HG03196 (cell line): Measurements from ENCODE around the gene ADAMTS18.

ENCODE experiments used
- ATAC-seq: cut with Tn5 transposase; IDR thresholded peaks from one replicate; pipeline ENCODE4 v1.9.1; 2021; ENCODE audit not compliant: unreplicated experiment

The ADAMTS18 gene

DNA sequence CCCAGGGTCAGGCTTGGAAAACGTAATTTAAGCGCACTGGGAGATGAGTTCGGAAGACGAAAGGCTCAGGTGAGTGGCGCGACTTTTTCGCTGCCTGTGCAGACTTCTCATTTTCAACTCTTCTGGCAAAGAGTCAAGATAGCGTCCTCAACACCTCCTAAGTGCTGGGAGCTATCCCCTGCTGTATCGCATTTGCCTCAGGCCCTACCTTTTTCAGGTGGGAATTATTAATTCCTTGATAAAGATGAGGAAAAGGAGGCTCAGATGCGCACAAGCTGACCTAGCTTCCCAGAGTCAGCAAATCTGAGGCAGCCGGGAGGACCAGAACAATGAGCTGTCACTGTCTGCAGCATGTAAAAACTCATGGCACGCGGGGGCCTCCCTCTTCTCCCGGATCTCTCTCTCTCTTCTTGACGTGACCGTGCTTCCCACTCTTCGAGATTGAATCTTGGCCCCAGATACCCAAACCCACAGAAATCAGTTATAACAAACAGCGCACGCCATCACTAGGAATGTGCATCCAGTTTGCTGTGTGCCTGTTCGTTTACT, 512 bp upstream of the ADAMTS18 start:
- ATAC-seq: no peak

DNA sequence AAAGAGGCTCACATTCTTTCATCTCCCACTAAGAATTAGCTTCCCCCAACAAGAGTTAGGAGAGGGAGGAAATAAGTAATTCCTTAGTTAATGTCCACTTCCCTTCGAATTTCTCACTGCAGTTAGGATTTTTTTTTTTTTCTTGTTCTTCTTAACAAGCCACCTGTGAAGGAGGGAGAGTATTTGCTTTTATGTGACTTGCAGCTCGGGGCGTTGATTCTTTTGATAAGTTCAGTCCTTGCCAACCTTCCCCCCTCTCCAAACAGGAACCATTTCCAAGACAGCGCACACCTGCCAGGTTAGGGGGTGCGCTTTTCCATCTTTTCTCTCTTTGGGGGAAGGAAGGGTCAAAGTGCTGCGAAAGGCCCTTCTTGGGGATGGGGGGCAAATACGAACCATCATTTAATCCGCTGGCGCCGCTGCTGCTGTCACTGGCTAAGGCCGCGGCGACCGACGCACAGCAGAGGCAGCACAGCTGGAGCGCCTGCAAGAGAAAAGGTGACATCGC, 758 bp downstream of the ADAMTS18 start:
- no peak for ATAC-seq

DNA sequence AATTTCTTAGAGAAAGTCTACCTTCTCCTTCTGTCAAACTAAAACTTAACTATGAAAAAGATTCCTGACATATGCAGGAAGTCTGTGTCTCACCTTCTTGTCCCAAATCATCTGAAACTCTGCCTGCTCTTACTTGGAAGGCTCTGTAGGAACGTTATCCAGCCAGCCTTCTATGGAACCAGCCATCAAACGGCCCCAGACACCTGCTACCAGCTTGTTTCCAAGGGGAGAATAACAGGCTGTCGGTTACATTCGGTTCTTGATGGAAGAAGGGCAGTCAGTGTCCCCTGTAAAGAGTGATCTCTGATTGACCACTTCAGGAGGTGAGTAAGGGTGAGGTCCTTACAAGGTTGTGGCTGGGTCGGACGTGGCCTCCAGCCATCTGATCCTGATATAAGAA, 1.7 kb downstream of the ADAMTS18 start:
- ATAC-seq: no peak

DNA sequence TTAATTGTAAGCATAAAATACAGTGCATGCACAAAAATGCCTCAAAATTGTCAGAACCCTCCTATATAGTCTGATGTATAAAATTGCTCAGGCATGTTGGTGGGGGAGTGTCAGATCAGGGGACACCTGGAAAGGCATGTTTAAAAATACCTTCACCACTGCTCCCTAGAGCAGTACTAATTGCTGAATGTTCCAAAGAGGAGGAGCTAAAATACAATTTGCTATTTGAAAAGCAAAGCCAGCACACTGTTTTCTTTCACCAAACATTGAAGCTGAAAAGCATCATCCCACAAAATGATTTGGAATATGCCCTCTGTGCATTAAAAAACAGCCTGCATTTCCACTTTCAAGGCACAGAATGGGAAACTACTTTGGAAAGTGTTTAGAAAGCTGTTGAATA, 2.6 kb downstream of the ADAMTS18 start:
- no peak for ATAC-seq

DNA sequence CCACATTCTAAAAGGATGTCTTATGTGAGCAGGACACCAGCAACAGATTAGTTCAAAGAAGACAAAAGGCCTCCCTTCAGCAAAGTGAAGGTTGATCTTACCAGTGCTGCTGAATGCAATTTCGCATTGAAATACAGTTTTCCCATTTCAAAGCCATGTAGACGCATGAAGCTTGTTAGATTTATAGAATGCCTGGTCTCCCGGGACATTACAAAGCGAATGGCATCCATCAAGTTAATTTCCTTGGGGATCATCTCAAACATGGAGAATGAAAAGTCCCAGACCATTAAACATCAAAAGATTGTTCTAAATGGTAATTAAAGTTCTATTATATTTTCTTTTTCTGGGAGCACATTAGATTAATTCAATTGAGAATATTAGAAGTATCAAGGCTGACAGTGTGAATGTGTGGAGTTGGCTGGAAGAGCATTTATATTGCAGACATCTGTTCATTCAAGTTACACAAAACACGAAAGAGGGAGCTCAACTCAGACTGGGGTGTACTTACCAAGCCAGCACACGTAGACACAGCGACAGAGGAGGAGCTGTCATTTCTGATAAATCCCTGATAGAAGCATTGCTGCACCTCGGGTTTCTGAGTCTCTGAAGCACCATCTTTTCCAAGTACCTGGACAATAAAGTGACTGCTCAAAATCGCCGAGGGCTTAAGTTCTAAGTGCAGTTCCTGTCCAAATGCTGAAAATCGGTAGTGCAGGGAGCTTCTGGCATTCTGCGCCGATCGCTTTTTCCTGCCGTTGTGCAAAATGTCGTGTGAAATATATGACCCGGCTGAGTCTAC, 3.8 kb downstream of the ADAMTS18 start:
- no peak for ATAC-seq

DNA sequence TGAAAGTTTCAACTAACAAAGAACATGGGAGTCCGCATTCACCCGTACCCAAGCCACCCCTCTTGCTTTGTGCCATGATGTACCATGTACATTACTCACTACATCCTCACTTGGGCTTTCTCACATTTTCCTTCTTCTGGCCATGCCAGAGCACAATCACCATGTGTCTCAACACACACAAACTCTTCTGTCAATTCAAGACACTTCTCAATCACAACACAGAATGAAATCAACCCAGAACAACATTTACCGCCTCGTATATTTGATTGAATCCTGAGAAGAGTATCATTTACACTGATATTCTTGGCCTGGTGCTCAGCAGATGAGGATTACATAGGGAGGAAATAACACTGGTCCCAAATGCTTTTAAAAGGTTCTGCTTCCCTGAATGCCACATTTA, 4.5 kb downstream of the ADAMTS18 start:
- no peak for ATAC-seq

DNA sequence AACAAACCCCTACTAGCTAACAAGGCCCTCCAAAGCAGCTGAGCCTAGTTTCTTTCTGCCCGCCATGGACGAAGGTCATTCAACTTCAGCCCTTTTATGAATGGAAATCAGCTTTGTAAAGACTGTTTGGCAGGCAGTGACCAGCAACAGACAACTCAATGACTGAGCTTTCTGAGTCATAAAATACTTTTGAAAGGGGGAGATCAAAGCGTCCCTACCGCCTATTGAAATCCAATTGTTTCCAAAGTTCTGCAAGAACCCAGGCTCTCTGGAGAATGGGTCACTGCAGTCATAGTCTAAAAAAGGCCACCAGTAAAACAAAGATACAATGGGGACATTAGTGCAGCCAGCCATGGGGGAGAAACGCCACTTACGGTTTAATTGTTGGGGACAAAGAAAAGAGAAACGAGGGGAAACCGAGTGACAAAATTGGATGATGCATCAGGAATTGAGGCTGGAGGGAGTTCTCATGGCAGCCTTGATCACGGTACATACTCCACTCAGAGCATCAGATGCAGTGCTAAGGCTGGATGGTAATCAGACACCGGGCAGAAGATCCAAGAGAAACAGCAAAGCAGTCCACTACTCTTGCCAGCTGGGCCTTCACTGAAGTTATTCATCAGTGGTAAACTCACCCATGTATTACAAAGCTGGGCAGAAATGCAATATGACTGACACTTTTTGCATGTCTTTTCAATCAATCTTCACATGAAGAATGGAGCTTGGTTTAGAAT, 9.8 kb downstream of the ADAMTS18 start:
- no peak for ATAC-seq

DNA sequence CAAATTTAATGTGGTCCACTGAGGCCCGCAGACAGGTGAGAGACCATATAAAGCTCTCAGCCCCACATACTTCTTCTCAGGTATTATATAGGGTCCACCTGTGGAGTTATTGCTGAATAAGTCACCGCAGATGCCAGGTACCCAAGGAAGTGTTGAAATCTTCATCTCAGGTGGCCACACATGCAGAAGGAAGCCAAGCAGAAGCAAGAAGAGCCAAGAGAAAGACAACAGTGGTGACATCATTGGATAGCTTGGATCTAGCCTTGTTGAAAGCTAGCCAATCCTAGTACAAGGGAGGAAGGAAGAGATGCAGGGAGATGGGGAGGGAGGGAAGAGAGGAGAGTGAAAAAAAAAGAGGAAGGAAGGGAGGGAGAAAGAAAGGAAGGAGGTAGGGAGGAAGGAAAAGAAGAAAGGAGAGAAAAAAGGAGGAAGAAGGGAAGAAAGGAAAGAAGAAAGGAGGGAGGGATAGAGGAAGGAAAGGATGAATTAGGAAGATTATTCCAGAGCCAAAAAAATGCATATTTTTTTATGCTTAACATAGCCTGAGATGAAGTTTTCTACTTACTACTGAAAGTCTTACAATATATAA, 12.5 kb downstream of the ADAMTS18 start:
- ATAC-seq: no peak

DNA sequence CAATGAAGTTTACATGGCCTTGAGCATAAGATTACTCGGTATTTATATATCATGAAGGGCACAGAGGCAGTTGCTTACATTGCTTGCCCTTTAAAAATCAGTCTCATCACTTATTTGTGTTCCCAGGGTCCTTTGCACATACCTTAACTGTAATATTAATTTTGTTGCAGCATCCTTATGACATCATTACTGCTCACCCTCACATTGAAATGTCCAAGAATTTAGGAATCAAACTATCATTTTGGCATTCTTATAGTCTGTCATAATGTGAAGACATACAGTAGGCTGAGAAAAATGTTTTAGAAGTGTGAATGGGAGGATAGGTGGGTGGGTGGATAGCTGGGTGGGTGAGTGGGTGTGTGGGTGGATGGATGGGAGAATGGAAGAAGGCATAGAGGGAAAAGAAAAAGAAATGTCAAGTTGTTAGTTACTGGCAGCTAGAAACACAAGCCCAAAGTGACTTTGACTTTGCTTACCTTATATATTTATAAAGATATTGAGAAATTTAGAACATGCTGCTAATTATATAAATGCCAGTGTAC, 17.8 kb downstream of the ADAMTS18 start:
- ATAC-seq: no peak

DNA sequence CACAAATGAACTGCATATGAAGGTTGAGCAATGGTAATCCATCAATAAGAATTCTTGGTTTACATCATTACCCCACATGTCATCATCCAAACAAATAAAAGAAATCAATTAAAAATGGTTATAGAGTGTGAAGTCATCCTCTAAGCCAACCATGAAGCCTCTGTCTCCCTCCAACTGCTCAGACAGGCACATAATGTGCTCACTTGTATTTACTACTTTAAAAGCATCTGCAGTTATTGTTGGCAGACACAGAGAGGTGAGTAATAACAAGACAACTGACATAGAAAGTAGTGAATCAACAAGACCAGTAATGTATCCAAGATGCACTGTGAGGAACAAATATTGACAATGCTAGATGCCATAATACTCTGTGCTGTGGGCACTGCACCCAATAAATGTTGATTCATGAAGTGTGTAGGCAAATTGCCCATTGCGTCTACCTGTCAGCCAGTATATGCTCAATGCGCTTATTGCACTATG, 20.0 kb downstream of the ADAMTS18 start:
- no peak for ATAC-seq

DNA sequence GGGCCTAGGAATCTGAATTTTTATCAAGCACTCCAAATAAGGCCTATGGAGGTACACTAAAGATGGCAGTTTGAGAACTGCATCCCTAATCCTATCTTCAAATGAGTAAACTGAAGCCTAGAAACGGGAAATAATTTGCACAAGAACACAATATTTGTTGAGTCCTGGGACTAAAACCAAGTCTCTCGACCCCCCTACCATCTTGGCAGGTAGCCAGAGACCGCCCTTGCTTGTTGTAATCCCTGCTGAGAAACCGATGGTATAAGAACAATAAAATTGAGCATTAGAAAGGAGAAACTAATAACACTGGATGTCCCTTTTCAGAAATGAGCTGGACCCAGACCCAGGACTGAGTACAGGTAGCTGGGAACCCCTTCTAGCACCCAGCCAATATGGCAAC, 24.4 kb downstream of the ADAMTS18 start:
- no peak for ATAC-seq

DNA sequence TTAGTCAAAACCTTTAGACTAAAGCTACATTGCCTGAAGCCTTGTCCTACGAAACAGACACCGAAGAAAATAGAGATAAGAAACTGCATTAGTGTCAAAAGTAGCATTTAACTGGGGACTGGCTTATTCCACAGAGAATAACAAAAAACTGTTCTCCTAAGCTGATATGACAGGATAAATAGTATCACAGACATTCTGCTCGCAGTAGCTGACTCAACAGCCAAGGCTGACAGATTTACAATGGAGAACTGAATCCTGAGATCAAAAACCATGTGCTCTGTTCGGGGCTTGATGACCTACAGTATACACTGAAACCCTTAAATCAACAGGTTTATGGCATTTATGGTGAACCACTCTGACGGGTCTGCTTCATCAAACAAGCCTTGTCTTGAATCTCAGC, 25.5 kb downstream of the ADAMTS18 start:
- no peak for ATAC-seq

DNA sequence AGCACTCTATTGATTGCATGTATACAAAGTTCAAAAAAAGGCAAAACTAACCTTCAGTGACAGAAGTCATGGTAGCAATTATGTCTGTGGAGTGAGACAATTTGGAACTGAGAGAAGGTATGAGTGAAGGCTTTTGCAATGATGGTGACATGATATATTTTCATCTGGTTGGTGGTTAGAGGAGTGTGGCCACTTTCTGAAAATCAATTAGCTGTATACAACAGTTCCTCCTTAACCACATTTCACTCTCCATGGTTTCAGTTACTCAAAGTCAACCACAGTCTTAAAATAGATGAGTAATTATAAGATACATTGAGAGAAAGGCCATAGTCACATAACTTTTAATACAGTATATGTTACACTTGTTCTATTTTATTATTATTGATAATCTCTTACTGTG, 26.2 kb downstream of the ADAMTS18 start:
- ATAC-seq: no peak

DNA sequence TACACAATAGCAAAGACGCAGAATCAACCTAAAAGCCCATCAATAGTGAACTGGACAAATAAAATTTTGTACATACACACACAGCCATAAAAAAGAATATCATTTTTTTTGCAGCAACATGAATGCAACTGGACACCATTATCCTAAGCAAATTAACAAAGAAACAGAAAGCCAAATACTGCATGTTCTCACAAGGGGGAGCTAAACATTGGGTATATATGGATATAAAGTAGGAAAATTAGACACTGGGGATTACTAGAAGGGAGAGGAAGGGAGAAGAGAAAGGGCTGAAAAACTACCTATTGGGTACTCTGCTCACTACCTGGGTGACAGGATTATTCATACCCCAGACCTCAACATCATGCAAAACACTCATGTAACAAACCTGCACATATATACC, 28.2 kb downstream of the ADAMTS18 start:
- no peak for ATAC-seq

DNA sequence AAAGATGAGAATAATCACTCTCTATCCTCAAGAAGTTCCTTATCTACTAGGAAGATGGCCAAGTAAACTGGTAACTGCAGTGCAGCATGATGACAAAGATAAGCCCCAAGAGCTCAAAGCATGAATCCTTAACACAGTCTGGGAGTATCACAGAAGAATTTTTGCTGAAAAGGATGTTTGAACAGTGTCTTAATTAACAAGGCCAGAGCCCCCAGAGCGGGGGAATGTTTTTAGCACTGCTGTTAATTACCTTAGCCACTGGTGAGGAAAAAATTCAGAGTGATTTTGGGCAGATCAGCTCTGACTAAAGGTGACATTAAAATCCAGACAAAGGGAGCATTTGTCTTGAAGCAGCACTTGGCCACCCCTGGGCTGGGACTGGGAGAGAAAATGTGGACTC, 30.1 kb downstream of the ADAMTS18 start:
- ATAC-seq: no peak

DNA sequence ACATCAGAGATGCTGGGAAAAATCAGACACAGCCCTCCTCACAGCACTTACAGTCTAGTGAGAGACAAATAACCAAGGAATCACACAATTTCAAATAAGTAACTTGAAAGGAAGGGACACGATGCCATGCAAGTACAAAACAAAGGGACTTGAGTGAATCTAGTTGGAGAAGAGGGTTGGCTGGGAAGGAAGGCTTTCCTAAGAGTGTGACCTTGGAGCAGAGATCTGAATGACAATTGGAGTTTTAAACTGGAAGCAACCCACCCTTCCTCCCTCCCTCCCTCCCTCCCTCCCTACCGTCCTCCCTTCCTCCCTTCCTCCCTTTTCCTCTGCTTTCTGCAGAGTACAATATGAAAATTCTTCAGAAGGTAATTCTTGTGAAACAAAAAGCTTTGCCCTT, 31.1 kb downstream of the ADAMTS18 start:
- ATAC-seq: no peak

DNA sequence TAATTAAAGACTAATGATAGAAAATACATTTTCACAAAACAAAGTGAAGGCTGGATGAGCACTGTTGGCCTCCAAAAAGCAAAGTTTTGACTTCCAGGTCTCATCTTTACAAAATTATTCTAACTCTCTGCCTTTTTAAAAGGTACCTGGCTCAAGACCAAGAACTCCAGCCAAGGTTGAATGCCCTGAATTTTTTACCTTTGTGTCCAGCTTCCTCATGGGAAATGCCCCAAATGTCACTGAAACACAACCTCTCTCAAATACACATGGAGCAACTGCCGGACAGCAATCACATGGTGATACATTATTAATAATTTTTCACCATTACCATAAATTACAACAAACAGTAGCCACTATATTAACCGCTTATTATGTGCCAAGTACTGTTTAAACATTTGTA, 32.2 kb downstream of the ADAMTS18 start:
- ATAC-seq: no peak

DNA sequence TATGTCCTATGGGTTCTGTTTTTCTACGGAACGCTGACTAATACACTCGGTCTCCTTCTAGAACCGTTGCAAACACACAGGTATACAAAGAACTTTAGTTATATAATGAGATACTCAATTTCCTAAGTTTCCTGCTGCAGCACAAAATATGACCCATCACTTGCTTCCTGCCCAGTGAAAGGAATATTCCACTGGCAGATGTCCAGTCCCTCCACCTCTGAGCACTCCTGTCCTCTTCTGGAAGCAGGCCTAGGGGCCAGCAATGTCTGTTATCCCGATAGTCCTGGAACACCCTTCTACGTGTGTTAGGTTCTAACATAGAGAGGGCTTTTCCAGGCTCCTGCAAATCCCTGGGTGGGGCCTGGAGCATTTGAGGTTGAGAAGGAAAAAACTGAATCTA, 32.7 kb downstream of the ADAMTS18 start:
- ATAC-seq: no peak

DNA sequence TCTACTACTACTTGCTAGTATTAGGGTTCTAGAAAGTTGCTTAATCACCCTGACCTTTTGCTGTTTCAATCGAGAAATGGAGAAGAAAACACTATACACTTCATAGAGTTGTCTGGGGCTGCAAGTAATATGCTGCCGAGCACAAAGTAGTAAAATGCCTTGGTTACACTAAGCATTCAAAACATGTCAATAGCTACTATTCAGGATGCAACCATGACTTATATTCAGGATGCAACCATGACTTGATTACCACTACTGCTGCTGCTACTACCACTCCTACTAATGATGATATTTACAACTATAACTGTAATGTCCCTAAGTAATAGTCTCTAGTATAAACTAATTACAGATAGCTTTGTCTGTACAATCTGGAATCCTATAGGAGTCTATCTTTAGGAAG, 35.3 kb downstream of the ADAMTS18 start:
- ATAC-seq: no peak

DNA sequence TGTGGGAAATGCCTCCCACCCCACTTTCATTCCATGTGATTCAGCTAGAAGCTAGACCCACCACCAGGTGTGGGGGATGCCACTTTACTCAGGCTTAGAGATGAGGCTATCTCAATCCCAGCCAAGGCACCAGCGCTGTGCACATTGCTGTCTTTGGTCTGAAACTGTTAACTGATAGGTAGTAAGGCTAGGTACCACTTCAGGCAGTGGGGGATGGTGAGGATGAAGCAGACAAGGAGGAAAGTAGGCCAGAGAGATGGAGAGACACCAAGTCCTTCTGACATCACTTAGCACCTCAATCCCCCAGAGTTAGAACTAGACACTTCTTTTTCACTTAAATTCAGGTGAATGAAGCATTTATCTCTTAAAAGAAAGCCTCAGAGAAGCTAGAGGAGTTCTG, 35.8 kb downstream of the ADAMTS18 start:
- ATAC-seq: no peak

DNA sequence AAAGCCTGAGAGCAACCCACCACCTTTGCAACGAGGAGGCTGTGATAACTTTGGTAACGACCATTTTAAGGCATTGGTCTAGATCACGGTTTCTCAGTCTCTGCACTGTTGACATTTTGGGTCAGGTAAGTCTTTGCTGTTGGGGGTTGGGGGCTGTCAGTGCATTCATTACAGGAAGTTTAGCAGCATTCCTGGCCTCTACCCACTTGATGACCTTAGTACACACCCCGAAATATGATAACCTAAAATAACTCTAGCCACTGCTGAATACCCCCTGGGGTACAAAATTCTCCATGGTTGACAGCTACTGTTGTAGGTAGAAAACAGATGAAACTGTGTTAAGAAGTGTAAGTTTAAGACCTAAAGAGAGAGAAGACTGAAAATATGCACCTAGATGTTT, 36.3 kb downstream of the ADAMTS18 start:
- ATAC-seq: no peak
